Neural cell (in vitro differentiated cells): ENCODE measurements around the gene TM9SF1. TPM values are rescaled to one million over a fixed set of nuclear protein-coding genes. Genes with fewer than 3 reads are reported as not detected.

Source experiments
- H2AFZ ChIP-seq: fragments of 200-600, 300-800 bp; sonication (generic), shearing (Covaris generic); 2 replicates; pipeline ENCODE4 v1.6.0; 2014; ENCODE audit warnings: low read depth, mild to moderate bottlenecking, antibody characterized with exemption, low read length, moderate library complexity
- H3F3A ChIP-seq: fragments of 200-600 bp; shearing (Covaris generic); 2 replicates; pipeline ENCODE4 v1.6.1; 2016; ENCODE audit warnings: mild to moderate bottlenecking, moderate library complexity, mixed read lengths, antibody characterized with exemption, low read length; ENCODE audit not compliant: insufficient read depth, poor library complexity, severe bottlenecking
- H3K27ac ChIP-seq: fragments of 200-600, 300-800 bp; sonication (generic), shearing (Covaris generic); 2 replicates; pipeline ENCODE4 v1.5.1; 2014; ENCODE audit warnings: mild to moderate bottlenecking, low read length, moderate library complexity
- H3K27me3 ChIP-seq: fragments of 300-800, 200-600 bp; sonication (generic), shearing (Covaris generic); 2 replicates; pipeline ENCODE4 v1.6.0; 2014; ENCODE audit warnings: mild to moderate bottlenecking, low read depth, low read length, moderate library complexity; ENCODE audit not compliant: insufficient read depth
- H3K36me3 ChIP-seq: fragments of 300-800, 200-600 bp; sonication (generic), shearing (Covaris generic); 2 replicates; pipeline ENCODE4 v1.5.1; 2014; ENCODE audit warnings: mild to moderate bottlenecking, antibody characterized with exemption, low read length, moderate library complexity; ENCODE audit not compliant: insufficient read depth
- H3K4me2 ChIP-seq: fragments of 300-800, 200-600 bp; sonication (generic), shearing (Covaris generic); 2 replicates; pipeline ENCODE4 v1.6.0; 2014; ENCODE audit warnings: mild to moderate bottlenecking, low read length
- H3K4me3 ChIP-seq: fragments of 300-800, 200-600 bp; sonication (generic), shearing (Covaris generic); 2 replicates; pipeline ENCODE4 v1.5.1; 2014; ENCODE audit warnings: mild to moderate bottlenecking, low read length, moderate library complexity
- H3K79me2 ChIP-seq: fragments of 200-600 bp; shearing (Covaris generic); replicated peaks from 2 replicates; pipeline ENCODE4 v1.6.0; 2014; ENCODE audit warnings: mild to moderate bottlenecking, low read length, moderate library complexity; ENCODE audit not compliant: insufficient read depth
- H3K9ac ChIP-seq: fragments of 300-800, 200-600 bp; sonication (generic), shearing (Covaris generic); 2 replicates; pipeline ENCODE4 v1.6.1; 2016; ENCODE audit warnings: mild to moderate bottlenecking, low read length, mixed read lengths
- H3K9me2 ChIP-seq: fragments of 200-600 bp; shearing (Covaris generic); 2 replicates; pipeline ENCODE4 v1.6.1; 2016; ENCODE audit warnings: mild to moderate bottlenecking, low read length, mixed read lengths; ENCODE audit not compliant: insufficient read depth
- H3K9me3 ChIP-seq: fragments of 200-600, 300-800 bp; sonication (generic), shearing (Covaris generic); 2 replicates; pipeline ENCODE4 v1.6.1; 2016; ENCODE audit warnings: mild to moderate bottlenecking, mixed run types, low read length, moderate library complexity, mixed read lengths
- H4K20me1 ChIP-seq: fragments of 200-600 bp; shearing (Covaris generic); 2 replicates; pipeline ENCODE4 v1.6.1; 2016; ENCODE audit warnings: mild to moderate bottlenecking, mixed run types; ENCODE audit not compliant: insufficient read depth
- EP300 ChIP-seq: fragments of 450-650 bp; conservative IDR thresholded peaks from 2 replicates; pipeline ENCODE4 v1.6.1; 2014; ENCODE audit warnings: antibody characterized with exemption, mild to moderate bottlenecking, moderate library complexity; ENCODE audit not compliant: poor library complexity, severe bottlenecking
- EZH2 ChIP-seq: fragments of 200-600, 300-800 bp; shearing (Covaris generic), sonication (generic); IDR thresholded peaks from 2 replicates; pipeline ENCODE4 v1.6.1; 2014; ENCODE audit warnings: antibody characterized with exemption, low read length, borderline replicate concordance, mild to moderate bottlenecking; ENCODE audit not compliant: insufficient read depth, poor library complexity, severe bottlenecking
- MXI1 ChIP-seq: fragments of 450-650 bp; conservative IDR thresholded peaks from 2 replicates; pipeline ENCODE4 v1.6.1; 2014; ENCODE audit warnings: antibody characterized with exemption, mild to moderate bottlenecking; ENCODE audit not compliant: poor library complexity, severe bottlenecking
- POLR2AphosphoS5 ChIP-seq: IDR thresholded peaks from 2 replicates; pipeline ENCODE4 v1.6.1; 2012
- RAD21 ChIP-seq: fragments of 450-650 bp; conservative IDR thresholded peaks from 2 replicates; pipeline ENCODE4 v1.6.1; 2014; ENCODE audit warnings: antibody characterized with exemption, mild to moderate bottlenecking, moderate library complexity
- SMC3 ChIP-seq: fragments of 450-650 bp; conservative IDR thresholded peaks from 2 replicates; pipeline ENCODE4 v1.6.1; 2014; ENCODE audit warnings: antibody characterized with exemption, mild to moderate bottlenecking, moderate library complexity; ENCODE audit not compliant: poor library complexity
- TAF1 ChIP-seq: IDR thresholded peaks from 2 replicates; pipeline ENCODE4 v1.6.1; 2012; ENCODE audit warnings: low read depth
- polyA plus RNA-seq: library from polyadenylated mRNA; depleted of rRNA; stranded (reverse); fragments of >200 nt; gene quantifications from 2 replicates; pipeline ENCODE4 v1.2.3, GENCODE V29; 2014
- TF ChIP-seq, protein P1 (sequence below): fragments of 450-650 bp; IDR thresholded peaks from 2 replicates; pipeline ENCODE4 v1.5.1; 2014; ENCODE audit warnings: antibody characterized with exemption, mild to moderate bottlenecking, moderate library complexity; ENCODE audit not compliant: poor library complexity, severe bottlenecking
- TF ChIP-seq, protein P2 (sequence below): IDR thresholded peaks from 2 replicates; pipeline ENCODE4 v1.6.1; 2012; ENCODE audit warnings: borderline replicate concordance

TM9SF1 gene
- polyA plus RNA-seq, 1 donor from 2014 or later = 25.1 TPM

DNA sequence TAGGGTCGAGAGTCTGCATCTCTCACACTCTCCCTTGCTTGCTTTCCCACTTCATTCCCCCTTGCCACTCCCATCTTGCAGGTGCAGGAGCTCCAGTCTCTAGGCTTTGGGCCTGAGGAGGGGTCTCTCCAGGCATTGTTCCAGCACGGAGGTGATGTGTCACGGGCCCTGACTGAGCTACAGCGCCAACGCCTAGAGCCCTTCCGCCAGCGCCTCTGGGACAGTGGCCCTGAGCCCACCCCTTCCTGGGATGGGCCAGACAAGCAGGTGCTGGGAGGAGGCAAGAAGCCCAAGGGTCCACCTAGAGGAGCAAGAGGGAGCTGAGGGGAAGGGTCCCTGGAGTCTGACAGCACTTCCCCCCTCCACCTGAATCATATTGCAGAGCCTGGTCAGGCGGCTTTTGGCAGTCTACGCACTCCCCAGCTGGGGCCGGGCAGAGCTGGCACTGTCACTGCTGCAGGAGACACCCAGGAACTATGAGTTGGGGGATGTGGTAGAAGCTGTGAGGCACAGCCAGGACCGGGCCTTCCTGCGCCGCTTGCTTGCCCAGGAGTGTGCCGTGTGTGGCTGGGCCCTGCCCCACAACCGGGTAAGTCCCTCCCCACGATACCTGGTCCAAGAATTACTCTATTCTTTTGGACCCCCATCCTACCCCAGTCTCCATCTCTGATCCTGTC, 43.7 kb downstream of the TM9SF1 start:
- Histone ChIP-seq H3K36me3 (no peaks in the 10 kb centered on the region), H3K4me2 (no peak overlapping the region), H3K4me3 (no peak overlapping the region), H3K9ac (no peak overlapping the region), H3K27ac (no peak overlapping the region), H3K27me3 (no peaks in the 10 kb centered on the region), H3K79me2 (peaks cover 9% of the 10 kb centered on the region), H2AFZ (no peak overlapping the region), H3F3A (no peaks in the 10 kb centered on the region), H4K20me1 (no peaks in the 10 kb centered on the region), H3K9me2 (no peaks in the 10 kb centered on the region), H3K9me3 (no peaks in the 10 kb centered on the region)
- TF ChIP-seq EZH2 = no peak

DNA sequence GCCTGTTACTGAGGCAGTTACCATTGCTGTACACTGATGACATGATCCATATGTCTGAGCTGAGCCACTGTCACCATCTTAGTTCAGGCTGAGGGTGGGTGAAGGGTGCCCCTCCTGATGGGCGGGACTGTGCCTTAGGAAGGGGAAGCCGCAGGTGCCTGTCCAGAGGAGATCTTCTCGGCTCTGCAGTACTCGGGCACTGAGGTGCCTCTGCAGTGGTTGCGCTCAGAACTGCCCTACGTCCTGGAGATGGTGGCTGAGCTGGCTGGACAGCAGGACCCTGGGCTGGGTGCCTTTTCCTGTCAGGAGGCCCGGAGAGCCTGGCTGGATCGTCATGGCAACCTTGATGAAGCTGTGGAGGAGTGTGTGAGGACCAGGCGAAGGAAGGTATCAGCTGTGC, 44.2 kb downstream of the TM9SF1 start:
- TF ChIP-seq TAF1 = no peak
- TF ChIP-seq EP300 = no peak
- TF ChIP-seq, protein P1, sequence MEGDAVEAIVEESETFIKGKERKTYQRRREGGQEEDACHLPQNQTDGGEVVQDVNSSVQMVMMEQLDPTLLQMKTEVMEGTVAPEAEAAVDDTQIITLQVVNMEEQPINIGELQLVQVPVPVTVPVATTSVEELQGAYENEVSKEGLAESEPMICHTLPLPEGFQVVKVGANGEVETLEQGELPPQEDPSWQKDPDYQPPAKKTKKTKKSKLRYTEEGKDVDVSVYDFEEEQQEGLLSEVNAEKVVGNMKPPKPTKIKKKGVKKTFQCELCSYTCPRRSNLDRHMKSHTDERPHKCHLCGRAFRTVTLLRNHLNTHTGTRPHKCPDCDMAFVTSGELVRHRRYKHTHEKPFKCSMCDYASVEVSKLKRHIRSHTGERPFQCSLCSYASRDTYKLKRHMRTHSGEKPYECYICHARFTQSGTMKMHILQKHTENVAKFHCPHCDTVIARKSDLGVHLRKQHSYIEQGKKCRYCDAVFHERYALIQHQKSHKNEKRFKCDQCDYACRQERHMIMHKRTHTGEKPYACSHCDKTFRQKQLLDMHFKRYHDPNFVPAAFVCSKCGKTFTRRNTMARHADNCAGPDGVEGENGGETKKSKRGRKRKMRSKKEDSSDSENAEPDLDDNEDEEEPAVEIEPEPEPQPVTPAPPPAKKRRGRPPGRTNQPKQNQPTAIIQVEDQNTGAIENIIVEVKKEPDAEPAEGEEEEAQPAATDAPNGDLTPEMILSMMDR = no peak
- no peak for TF ChIP-seq RAD21
- TF ChIP-seq, protein P2, sequence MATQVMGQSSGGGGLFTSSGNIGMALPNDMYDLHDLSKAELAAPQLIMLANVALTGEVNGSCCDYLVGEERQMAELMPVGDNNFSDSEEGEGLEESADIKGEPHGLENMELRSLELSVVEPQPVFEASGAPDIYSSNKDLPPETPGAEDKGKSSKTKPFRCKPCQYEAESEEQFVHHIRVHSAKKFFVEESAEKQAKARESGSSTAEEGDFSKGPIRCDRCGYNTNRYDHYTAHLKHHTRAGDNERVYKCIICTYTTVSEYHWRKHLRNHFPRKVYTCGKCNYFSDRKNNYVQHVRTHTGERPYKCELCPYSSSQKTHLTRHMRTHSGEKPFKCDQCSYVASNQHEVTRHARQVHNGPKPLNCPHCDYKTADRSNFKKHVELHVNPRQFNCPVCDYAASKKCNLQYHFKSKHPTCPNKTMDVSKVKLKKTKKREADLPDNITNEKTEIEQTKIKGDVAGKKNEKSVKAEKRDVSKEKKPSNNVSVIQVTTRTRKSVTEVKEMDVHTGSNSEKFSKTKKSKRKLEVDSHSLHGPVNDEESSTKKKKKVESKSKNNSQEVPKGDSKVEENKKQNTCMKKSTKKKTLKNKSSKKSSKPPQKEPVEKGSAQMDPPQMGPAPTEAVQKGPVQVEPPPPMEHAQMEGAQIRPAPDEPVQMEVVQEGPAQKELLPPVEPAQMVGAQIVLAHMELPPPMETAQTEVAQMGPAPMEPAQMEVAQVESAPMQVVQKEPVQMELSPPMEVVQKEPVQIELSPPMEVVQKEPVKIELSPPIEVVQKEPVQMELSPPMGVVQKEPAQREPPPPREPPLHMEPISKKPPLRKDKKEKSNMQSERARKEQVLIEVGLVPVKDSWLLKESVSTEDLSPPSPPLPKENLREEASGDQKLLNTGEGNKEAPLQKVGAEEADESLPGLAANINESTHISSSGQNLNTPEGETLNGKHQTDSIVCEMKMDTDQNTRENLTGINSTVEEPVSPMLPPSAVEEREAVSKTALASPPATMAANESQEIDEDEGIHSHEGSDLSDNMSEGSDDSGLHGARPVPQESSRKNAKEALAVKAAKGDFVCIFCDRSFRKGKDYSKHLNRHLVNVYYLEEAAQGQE = no peak
- no peak for TF ChIP-seq EZH2
- no peak for TF ChIP-seq MXI1
- TF ChIP-seq POLR2AphosphoS5 = no peak
- no peak for TF ChIP-seq SMC3
- peaks cover 9% of the 10 kb centered on the region for H3K79me2 ChIP-seq
- H3K36me3 ChIP-seq = no peaks in the 10 kb centered on the region
- no peak overlapping the region for H3K4me3 ChIP-seq
- no peaks in the 10 kb centered on the region for H3K9me2 ChIP-seq
- no peak overlapping the region for H3K9ac ChIP-seq
- H3K4me2 ChIP-seq = no peak overlapping the region
- H4K20me1 ChIP-seq = no peaks in the 10 kb centered on the region
- H3F3A ChIP-seq = no peaks in the 10 kb centered on the region
- no peaks in the 10 kb centered on the region for H3K9me3 ChIP-seq
- no peaks in the 10 kb centered on the region for H3K27me3 ChIP-seq
- no peak overlapping the region for H3K27ac ChIP-seq
- no peak overlapping the region for H2AFZ ChIP-seq
